Sigmoid colon (tissue), 7 donors: ENCODE results near the gene TMIGD2. TPM values are rescaled to one million over a fixed set of nuclear protein-coding genes. Genes with fewer than 3 reads are reported as not detected.
"Not testable (repeated sequence)": the region's sequence is repeated elsewhere in the genome, so short reads cannot be mapped to it uniquely, and the experiment has no call there.

Experiments
- DNase-seq: peaks from one replicate; pipeline ENCODE4 v3.0.0-alpha.2; 2019
- H3K27ac ChIP-seq, 4 donors: fragments of 200-600 bp; sonication (generic); one replicate each; pipeline ENCODE4 v1.5.1; 2016 to 2019; ENCODE audit warnings: mild to moderate bottlenecking in 1 of 4
- H3K27me3 ChIP-seq, 3 donors: fragments of 200-600 bp; sonication (generic); one replicate each; pipeline ENCODE4 v1.5.1; 2019; ENCODE audit warnings: mild to moderate bottlenecking in 1 of 3
- H3K36me3 ChIP-seq, 4 donors: fragments of 200-600 bp; sonication (generic); one replicate each; pipeline ENCODE4 v1.5.1; 2016 to 2019
- H3K4me1 ChIP-seq, 4 donors: fragments of 200-600 bp; sonication (generic); one replicate each; pipeline ENCODE4 v1.5.1; 2017 to 2019
- H3K4me3 ChIP-seq, 4 donors: fragments of 200-600 bp; sonication (generic); one replicate each; pipeline ENCODE4 v1.5.1; 2017 to 2019; ENCODE audit warnings: mild to moderate bottlenecking in 2 of 4, moderate library complexity in 1 of 4
- H3K9me3 ChIP-seq, 4 donors: fragments of 200-600 bp in 3 of 4; sonication (generic) in 3 of 4; one replicate each; pipeline versions ENCODE4 v1.5.1 to v1.6.1; 2013 to 2019
- CTCF ChIP-seq, 4 experiments: fragments of 450-650 bp in 3 of 4; fragments of 200-600 bp in 1 of 4; IDR thresholded peaks; one replicate each; pipeline ENCODE4 v1.5.1; 2016 to 2019; ENCODE audit warnings: antibody characterized with exemption in 4 of 4, mild to moderate bottlenecking in 3 of 4, moderate library complexity in 2 of 4
- EP300 ChIP-seq, 4 donors: sonication (generic); formaldehyde crosslinking; IDR thresholded peaks; one replicate each; pipeline ENCODE4 v1.6.1; 2017; ENCODE audit warnings: antibody characterized with exemption in 4 of 4
- POLR2A ChIP-seq, 2 donors: fragments of 450-650 bp; IDR thresholded peaks; one replicate each; pipeline ENCODE4 v1.6.1; 2016; ENCODE audit warnings: antibody characterized with exemption in 2 of 2, mild to moderate bottlenecking in 2 of 2, moderate library complexity in 2 of 2
- POLR2AphosphoS5 ChIP-seq, 4 donors: sonication (generic); formaldehyde crosslinking; IDR thresholded peaks; one replicate each; pipeline ENCODE4 v1.6.1; 2017; ENCODE audit warnings: antibody characterized with exemption in 4 of 4
- WGBS, 2 donors: extraction: QIAGEN DNeasy Blood & Tissue Kit; methylation state at CpG; one replicate each; pipeline ENCODE4 v1.1.7; 2013; 5-methylcytosine and 5-hydroxymethylcytosine counted together
- intact Hi-C: fragments of 100-400 bp; cut with DNase I; formaldehyde crosslinking; loops from one replicate; pipeline ENCODE4 v1.15.1; 2023
- polyA plus RNA-seq, 3 donors: library from polyadenylated mRNA; stranded (reverse); fragments of 200-250 nt; gene quantifications; one replicate each; pipeline ENCODE4 v1.2.3, GENCODE V29; 2013
- total RNA-seq, 4 donors: library from RNA; depleted of rRNA; stranded (reverse); fragments of >200 nt; gene quantifications; one replicate each; pipeline ENCODE4 v1.1.0, GENCODE V29; 2016
- donor health status: healthy with polysubstance abuse.
- donor health status: Bipolar disorder and iron deficiency.
- donor health status: healthy.

Gene TMIGD2
- not detected for total RNA-seq
- polyA plus RNA-seq, result 1 to 10 TPM in 1 of 3 donors, under 1 TPM in 1, not detected in 1; 0.60 to 6.3 TPM

- Histone ChIP-seq H3K4me1 (peaks cover 0 to 10% (median 4%) of the 10 kb centered on the region in 4 donors), H3K9me3 (no peaks in the 10 kb centered on the region), H3K27me3 (peaks cover 0 to 23% (median 22%) of the 10 kb centered on the region in 3 donors), H3K36me3 (no peaks in the 10 kb centered on the region), H3K27ac (no peak within 1 kb of the TSS), H3K4me3 (no peak within 1 kb of the TSS)
- DNase-seq, result no peak
- intact Hi-C loops, result no loop called here
- WGBS, 2 donors, result 37 to 57% methylated on average over 8 of the region's 8 CpGs
- TF ChIP-seq CTCF (IDR thresholded peaks at IDR 0.05) (no peak), POLR2A (IDR thresholded peaks at IDR 0.05) (no peak), EP300 (IDR thresholded peaks at IDR 0.05) (no peak), POLR2AphosphoS5 (IDR thresholded peaks at IDR 0.05) (no peak)
Observed at GRCh38 chr19:4302243-4302640, at the start of gene TMIGD2. TMIGD2 (minus strand) TSS chr19:4302389; CDS start chr19:4302385, 4 bp downstream.

GRCh38 chr19:4350726-4351125, 48.5 kb upstream of the TMIGD2 start:
- Histone ChIP-seq H3K4me1 (no peaks in the 10 kb centered on the region), H3K9me3 (no peaks in the 10 kb centered on the region), H3K27me3 (no peaks in the 10 kb centered on the region), H3K4me3 (no peak overlapping the region), H3K36me3 (peaks cover 0 to 34% (median 2%) of the 10 kb centered on the region in 4 donors), H3K27ac (no peak overlapping the region)
- no peak for TF ChIP-seq POLR2A (IDR thresholded peaks at IDR 0.05)
- TF ChIP-seq POLR2AphosphoS5 (IDR thresholded peaks at IDR 0.05), result no peak
- TF ChIP-seq CTCF (IDR thresholded peaks at IDR 0.05), result no peak
- no peak for TF ChIP-seq EP300 (IDR thresholded peaks at IDR 0.05)
- intact Hi-C loops, result no loop called here
- no peak for DNase-seq
- WGBS, 2 donors, result 96% methylated on average over 9 of the region's 9 CpGs

DNA sequence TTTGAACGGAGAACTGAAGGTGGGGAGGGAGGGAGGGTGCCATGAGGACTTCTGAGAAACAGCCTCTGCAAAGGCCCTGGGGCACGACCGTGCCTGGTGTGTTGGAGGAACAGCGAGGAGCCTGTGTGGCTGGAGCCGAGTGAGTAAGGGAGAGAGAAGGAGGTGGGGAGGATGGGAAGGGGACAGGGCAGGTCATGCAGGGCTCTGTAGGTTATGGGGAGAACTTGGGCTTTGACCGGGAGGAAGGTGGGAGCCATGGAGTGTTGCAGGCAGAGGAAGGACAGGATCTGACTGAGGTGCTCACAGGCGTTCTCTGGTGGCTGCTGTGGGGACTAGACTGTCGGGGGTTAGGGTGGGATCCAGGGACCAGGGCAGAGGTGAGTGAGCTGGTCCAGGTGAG, 47.9 kb upstream of the TMIGD2 start:
- Histone ChIP-seq H3K4me3 (no peak overlapping the region), H3K27ac (no peak overlapping the region), H3K27me3 (no peaks in the 10 kb centered on the region), H3K9me3 (no peaks in the 10 kb centered on the region), H3K4me1 (no peaks in the 10 kb centered on the region), H3K36me3 (peaks cover 0 to 36% (median 2%) of the 10 kb centered on the region in 4 donors)
- TF ChIP-seq POLR2AphosphoS5 (IDR thresholded peaks at IDR 0.05), result no peak
- intact Hi-C loops, result no loop called here
- 88 to 96% methylated on average over 8 of the region's 8 CpGs for WGBS, 2 donors
- no peak for DNase-seq

DNA sequence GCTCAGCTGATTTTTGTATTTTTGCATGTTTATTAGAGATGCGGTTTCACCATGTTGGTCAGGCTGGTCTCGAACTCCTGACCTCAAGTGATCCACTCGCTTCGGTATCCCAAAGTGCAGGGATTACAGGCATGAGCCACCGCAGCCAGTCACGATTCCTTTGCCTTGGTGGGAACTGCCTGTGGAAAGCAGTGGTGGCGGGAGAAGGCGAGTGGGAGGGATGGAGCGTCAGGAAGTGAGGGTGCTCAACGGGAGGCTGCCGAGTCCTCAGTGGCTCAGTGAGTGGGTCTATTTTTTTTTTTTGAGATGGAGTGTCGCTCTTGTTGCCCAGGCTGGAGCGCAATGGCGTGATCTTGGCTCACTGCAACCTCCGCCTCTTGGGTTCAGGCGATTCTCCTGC, 47.0 kb upstream of the TMIGD2 start:
- H3K27ac ChIP-seq, H3K4me3 ChIP-seq, intact Hi-C loops, DNase-seq, H3K4me1 ChIP-seq, H3K9me3 ChIP-seq, H3K27me3 ChIP-seq: not testable (repeated sequence)
- 93 to 97% methylated on average over 16 of the region's 16 CpGs for whole genome bisulfite sequencing, 2 donors
- peaks cover 0 to 34% (median 2%) of the 10 kb centered on the region in 4 donors for H3K36me3 ChIP-seq

DNA sequence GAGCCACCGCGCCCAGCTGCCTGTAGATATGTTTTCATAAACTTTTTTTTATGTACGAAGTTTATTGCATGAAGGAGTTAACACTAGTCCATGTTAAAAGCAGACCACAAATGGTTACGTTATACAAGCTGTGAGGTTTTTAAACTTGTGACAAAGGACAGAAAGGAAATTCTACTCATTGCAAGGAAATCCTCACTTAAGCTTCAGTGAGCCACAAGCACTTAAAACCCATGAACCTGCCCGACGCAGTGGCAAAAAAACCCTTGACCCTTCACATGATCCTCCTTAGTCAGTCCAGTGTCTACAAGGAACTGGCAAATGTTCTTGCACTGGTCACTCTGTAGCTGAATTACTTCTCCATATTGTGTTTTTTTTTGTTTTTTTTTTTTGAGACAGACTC, 45.3 kb upstream of the TMIGD2 start:
- TF ChIP-seq EP300 (IDR thresholded peaks at IDR 0.05) (no peak), POLR2A (IDR thresholded peaks at IDR 0.05) (no peak), POLR2AphosphoS5 (IDR thresholded peaks at IDR 0.05) (no peak), CTCF (IDR thresholded peaks at IDR 0.05) (no peak)
- Histone ChIP-seq H3K4me1 (peaks cover 0 to 8% (median 7%) of the 10 kb centered on the region in 4 donors), H3K27ac (no peak overlapping the region), H3K36me3 (peaks cover 0 to 26% (median 2%) of the 10 kb centered on the region in 4 donors), H3K27me3 (no peaks in the 10 kb centered on the region), H3K4me3 (no peak overlapping the region), H3K9me3 (no peaks in the 10 kb centered on the region)
- 67 to 83% methylated on average over 6 of the region's 6 CpGs for WGBS, 2 donors
- DNase-seq, result no peak
- intact Hi-C loops, result no loop called here

GRCh38 chr19:4346020-4346383, 43.8 kb upstream of the TMIGD2 start:
- DNase-seq, result no peak
- WGBS, 2 donors, result 95 to 96% methylated on average over 6 of the region's 6 CpGs
- H3K27ac ChIP-seq, result no peak overlapping the region
- peaks cover 0 to 13% (median 12%) of the 10 kb centered on the region in 4 donors for H3K4me1 ChIP-seq
- H3K9me3 ChIP-seq, result no peaks in the 10 kb centered on the region
- no peaks in the 10 kb centered on the region for H3K27me3 ChIP-seq
- peaks cover 0 to 26% (median 2%) of the 10 kb centered on the region in 4 donors for H3K36me3 ChIP-seq
- TF ChIP-seq POLR2AphosphoS5 (IDR thresholded peaks at IDR 0.05), result no peak
- TF ChIP-seq CTCF (IDR thresholded peaks at IDR 0.05), result no peak
- no peak for TF ChIP-seq EP300 (IDR thresholded peaks at IDR 0.05)
- TF ChIP-seq POLR2A (IDR thresholded peaks at IDR 0.05), result no peak
- no peak overlapping the region for H3K4me3 ChIP-seq
- intact Hi-C loops, result no loop called here
